Stimulated activated CD4-positive, alpha-beta T cell treated with anti-CD3 and anti-CD28 coated beads, Interleukin-4, amount 100 ng/mL, for 4 hours (primary cell): ENCODE results near the gene PRRC2C.

Experiments used
- DNase-seq, 2 experiments: peaks; one replicate each; pipeline ENCODE4 v3.0.0-alpha.2; 2020

The PRRC2C gene

GRCh38 chr1:171641076-171641864, 155.9 kb downstream of the PRRC2C start:
- DNase-seq: no peak

GRCh38 chr1:171642197-171642596, 156.9 kb downstream of the PRRC2C start:
- DNase-seq: no peak
